ENCODE measurements around the gene OR9G1.
"Not testable (repeated sequence)": the region's sequence is repeated elsewhere in the genome, so short reads cannot be mapped to it uniquely, and the experiment has no call there.

OR9G1 gene, protein sequence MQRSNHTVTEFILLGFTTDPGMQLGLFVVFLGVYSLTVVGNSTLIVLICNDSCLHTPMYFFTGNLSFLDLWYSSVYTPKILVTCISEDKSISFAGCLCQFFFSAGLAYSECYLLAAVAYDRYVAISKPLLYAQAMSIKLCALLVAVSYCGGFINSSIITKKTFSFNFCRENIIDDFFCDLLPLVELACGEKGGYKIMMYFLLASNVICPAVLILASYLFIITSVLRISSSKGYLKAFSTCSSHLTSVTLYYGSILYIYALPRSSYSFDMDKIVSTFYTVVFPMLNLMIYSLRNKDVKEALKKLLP

DNA sequence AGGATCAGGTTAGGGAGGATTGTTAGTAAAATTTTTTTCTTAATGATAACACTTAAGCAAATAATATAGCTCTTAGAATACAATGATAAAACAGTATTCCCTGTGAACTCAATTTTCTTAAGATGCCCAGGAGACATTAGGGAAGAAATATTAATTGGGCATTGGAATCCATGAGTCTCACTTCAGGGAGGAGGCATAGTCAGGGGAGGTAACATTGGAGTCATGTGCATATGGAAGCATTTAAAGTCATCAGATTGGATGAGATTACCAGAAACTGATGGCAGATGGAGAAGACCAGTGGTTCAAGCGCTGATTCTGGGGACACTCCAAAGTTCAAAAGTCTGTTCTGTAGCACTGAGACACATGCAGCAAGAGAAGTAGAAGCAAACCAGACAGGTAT is at the start of gene OR9G1:
Gene OR9G1 (plus strand): TSS at position 301 of the 400 bp plus-strand sequence. CDS start 1,293 bp downstream, outside the sequence.
- DNase-seq, result no peak

DNA sequence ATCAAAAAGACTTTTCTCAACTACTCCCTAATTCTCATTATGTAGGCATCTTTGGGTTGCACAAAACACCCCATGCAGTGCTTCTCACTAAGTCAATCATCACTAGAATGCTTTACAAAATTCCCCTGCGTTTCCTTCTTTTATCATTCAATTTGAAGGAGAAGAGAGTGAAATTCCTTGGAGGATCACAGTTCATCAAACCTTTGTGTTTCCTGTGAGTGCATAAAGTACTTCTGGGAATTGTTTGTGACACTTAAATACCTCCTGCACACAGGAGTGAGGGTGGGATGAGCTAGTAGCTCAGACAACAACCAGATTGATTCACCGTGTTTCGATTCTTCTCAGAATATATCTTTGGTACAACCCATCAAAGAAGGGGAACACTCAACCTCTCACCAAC is 39.1 kb upstream of the OR9G1 start:
- DNase-seq, result no peak

DNA sequence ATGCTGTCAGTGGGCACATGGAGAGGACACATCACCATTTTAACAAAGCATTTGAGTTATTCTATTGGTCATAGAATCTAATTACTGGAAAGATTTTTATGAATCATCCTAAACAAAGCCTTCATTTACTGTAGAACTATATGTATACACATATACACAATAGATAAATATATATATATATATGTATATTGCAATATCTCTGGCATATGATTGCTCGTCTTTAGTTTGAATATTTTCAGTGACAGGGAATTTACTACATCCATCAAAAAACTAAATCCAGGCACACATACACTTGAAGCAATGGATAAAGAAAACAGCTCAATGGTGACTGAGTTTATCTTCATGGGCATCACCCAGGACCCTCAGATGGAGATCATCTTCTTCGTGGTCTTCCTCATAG is 35.5 kb upstream of the OR9G1 start, which contains the start of gene OR5AR1:
Gene OR5AR1 (plus strand): TSS at position 301 of the 400 bp plus-strand sequence. CDS start 0 bp downstream, at position 301.
- DNase-seq, result no peak

DNA sequence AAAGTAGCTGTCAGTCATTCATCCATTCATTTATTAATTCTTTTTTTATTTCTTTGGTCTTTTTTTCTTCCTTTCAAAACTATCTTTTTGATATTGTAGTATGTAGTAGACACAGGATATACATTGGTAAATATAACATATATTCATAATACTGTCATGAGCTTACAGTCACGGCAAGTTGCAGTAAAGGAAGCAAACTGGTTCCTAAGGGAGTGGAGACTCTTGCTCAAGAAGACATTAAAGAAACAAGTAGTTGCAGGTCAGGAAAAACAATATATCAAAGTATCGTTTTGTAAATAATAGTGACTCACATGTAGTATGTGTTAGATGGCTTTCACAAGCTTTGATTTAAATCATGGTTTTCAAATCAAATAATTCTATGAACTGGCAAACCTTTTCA is 27.9 kb upstream of the OR9G1 start:
- DNase-seq, result no peak

DNA sequence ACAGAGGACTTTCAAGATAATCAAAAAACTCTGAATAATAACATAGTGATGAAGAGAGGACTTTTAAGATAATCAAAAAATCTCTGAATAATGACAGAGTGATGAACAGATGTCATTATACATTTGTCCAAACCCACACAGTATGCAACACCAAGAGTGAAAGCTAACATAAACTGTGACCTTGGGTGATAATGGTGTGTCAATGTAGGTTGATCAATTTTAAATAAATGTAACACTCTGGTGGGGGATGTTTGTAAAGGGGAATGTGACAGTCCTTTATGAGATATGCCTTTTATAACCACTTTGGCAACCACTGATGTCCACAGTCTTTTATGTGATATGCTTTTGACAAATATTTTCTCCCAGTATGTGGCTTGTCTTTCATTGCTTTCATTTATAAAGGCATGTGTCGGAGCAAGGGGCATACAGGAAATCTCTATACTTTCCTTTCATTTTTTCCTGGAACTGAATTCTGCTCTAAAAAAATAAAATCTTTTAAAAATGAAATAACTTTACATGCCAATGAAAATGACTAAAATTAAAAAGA is 10.3 kb upstream of the OR9G1 start:
- DNase-seq, result no peak

DNA sequence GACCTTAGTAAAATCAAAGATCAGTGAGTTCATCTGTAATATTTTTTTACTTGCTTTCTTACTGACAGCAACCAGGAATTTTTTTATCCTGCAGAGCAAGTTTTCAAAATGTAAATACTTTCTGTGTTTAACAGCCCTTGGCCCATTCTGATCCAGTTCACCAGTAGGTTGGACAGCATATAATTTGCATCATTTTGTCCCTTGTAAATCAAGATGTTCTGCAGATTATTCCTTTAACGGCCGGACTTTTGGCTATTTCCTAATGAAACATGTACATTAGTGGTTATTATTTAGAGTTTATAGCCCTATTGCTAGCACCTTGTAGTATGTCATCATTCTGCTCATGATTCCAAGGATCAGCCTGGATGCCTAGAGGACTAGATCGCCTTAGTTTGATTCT is 7.7 kb upstream of the OR9G1 start:
- not testable (repeated sequence) for DNase-seq

DNA sequence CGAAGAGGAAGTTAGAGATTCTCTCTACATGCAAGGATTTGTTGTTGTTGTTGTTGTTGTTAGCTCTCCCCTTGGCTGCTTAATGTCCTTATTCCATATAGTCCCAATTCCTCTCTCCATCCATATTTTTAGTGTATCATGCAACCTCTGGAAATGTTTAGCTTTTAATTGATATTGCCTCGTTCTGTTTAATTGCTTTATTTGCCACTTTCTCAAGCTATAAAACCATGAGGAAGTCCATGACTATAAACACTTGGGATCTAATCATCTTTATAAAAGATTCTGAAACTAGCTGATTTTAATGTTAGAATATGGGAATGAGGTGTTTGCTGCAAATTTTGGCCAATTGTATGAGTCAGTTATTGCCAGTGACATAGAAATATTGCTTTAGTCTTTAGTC is 5.5 kb upstream of the OR9G1 start:
- DNase-seq, result no peak

DNA sequence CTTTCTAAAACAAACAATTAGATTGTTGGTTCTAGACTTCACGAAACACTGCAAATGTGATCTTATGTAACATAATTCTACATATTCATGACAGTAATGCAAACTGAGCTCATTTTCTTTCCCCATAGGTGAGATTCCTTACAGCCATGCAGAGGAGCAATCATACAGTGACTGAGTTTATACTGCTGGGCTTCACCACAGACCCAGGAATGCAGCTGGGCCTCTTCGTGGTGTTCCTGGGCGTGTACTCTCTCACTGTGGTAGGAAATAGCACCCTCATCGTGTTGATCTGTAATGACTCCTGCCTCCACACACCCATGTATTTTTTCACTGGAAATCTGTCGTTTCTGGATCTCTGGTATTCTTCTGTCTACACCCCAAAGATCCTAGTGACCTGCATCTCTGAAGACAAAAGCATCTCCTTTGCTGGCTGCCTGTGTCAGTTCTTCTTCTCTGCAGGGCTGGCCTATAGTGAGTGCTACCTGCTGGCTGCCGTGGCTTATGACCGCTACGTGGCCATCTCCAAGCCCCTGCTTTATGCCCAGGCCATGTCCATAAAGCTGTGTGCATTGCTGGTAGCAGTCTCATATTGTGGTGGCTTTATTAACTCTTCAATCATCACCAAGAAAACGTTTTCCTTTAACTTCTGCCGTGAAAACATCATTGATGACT is 1.5 kb downstream of the OR9G1 start:
- DNase-seq, result no peak

DNA sequence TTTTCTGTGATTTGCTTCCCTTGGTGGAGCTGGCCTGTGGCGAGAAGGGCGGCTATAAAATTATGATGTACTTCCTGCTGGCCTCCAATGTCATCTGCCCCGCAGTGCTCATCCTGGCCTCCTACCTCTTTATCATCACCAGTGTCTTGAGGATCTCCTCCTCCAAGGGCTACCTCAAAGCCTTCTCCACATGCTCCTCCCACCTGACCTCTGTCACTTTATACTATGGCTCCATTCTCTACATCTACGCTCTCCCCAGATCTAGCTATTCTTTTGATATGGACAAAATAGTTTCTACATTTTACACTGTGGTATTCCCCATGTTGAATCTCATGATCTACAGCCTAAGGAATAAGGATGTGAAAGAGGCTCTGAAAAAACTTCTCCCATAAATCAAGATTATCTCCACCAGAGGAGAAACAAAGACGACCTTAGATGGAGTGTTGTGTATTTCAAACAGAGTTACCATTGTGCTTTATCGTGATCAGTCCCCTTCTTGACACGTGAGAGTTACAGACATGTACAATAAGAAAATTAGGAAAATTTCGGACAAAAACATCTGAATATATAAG is 2.1 kb downstream of the OR9G1 start:
- DNase-seq, result no peak

DNA sequence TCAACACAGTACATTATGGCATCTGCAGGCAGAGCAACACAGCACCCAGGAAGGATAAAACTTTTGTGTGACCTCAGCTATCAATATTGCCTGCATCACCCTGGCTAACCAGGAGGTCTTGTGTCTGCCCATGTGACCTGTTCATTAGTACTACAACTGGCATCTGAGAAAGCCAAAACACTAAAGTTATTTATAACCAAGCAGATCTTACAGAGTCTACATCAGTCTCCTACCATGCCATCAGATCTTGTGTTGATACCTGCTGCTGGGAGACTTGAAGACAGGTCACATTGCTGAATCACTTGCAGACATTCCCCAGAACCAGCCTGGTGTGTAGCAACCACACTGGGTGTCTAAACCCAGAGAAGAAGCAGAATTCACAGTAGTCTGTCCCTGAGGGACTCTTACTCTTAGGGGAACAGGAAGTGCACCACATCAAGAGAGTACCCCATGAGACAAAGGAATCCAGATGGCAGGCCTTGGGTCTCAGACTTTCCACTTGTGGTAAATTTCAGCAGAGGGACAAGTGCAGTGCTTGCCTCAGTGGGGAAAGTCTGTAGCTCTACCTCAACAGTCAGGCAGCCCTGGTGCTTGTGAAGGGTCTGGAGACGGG is 7.0 kb downstream of the OR9G1 start:
- DNase-seq, result no peak

DNA sequence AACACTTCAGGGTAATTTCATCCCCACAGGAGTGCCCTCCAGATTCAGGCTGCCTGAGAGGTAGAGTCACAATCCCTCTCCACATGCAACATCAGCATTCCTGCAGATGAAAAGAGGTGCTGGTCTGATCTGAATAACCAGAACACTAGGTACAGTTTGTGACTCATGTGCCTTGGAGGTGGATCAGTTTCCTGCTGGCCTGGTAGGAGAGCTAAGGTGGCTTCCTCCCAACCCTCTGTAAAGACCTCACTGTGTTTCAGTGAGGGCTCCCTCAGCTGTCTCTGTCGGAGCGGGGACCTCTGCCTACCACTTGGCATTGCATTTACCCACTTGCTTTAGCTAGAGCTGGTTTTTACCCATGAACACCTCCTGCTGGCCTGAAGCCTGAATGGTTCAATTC is 7.6 kb downstream of the OR9G1 start:
- DNase-seq, result no peak

DNA sequence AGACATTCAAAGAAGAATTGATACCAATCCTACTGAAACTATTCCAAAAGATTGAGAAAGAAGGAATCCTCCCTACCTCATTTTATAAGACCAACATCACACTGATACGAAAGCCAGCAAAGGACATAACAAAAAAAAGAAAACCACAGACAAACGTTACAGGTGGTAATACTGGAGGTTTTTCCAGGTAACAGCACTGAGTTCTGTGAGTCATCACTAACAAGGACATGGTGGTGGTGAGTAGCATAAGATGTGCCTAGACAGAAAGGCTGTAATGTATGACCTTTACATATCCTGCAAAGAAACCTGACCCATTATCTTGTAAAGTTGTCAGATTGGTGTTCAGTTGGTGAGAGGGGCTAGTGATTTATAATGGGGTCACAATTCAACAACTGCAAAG is 15.3 kb downstream of the OR9G1 start:
- no peak for DNase-seq

DNA sequence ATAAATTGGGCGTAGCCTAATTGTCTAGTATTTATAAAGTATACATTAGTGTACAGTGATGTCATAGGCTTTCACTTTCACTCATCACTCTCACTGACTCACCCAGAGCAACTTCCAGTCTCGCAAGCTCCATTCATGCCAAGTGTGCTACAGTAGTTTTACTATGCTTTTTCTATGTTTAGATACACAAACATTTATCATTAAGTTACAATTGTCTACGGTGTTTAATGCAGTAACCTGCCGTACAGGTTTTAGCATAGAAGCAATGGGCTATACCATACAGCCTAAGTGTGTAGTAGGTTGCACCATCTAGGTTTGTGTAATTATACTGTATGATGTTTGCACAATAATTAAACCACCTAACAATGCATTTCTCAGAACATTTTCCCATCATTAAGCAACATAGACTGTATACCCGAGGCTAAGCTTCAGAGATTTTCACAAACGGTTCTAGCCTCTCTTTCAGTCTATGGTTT is 17.5 kb downstream of the OR9G1 start:
- DNase-seq, result no peak

DNA sequence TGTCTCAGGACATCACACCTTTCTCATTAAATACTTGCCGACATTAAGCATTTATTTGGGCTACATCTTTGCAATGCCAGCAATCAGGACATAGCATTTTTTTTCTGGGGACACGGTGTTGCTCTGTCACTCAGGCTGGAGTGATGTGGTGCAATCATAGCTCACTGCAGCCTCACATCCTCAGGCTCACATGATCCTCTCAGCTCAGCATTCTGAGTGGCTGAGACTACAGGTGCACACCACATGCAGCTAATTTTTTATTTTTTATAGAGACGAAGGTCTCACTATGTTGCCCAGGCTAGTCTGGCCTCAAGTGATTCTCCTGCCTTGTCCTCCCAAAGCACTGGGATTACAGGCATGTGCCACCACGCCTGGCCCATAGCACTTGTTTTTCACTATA is 21.6 kb downstream of the OR9G1 start:
- DNase-seq, result no peak

DNA sequence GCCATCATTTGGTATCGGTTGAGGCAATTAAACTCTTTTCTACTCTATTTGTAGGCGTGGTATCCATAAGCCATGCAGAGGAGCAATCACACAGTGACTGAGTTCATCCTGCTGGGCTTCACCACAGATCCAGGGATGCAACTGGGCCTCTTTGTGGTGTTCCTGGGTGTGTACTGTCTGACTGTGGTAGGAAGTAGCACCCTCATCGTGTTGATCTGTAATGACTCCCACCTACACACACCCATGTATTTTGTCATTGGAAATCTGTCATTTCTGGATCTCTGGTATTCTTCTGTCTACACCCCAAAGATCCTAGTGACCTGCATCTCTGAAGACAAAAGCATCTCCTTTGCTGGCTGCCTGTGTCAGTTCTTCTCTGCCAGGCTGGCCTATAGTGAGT is 41.2 kb downstream of the OR9G1 start:
- DNase-seq, result no peak

DNA sequence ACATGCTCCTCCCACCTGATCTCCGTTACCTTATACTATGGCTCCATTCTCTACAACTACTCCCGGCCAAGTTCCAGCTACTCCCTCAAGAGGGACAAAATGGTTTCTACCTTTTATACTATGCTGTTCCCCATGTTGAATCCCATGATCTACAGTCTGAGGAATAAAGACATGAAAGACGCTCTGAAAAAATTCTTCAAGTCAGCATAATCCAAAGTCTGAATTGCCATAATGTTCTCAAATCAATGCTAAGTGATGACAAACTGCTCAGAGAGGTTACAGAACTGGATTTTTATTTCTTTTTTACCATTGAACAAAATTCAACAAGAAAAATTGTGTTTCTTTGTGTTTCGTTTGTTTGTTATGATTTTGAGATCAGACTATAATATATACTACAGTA is 42.0 kb downstream of the OR9G1 start:
- no peak for DNase-seq

DNA sequence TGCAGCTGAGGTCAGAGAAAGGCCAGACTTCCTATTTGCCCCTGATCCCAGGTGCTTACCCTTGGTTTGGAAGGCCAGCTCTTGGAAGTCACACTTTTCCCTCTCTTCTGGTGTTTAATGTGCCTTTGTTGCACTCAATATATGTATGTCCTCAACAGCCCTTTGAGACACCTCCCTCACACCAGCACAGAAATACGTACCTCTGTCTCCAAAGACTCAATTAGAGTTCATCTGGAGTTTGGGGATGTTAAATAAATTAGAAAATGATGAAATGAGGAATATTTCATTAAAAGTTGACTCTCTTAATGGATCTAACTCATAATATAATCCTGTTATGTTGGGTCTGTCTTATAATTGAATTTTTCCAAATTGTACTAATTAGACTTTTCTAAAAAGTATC is 49.7 kb downstream of the OR9G1 start, which contains the start of gene OR9G4:
Gene OR9G4 (minus strand): TSS at position 101 of the 400 bp plus-strand sequence. CDS start 4,931 bp downstream, outside the sequence.
- no peak for DNase-seq

DNA sequence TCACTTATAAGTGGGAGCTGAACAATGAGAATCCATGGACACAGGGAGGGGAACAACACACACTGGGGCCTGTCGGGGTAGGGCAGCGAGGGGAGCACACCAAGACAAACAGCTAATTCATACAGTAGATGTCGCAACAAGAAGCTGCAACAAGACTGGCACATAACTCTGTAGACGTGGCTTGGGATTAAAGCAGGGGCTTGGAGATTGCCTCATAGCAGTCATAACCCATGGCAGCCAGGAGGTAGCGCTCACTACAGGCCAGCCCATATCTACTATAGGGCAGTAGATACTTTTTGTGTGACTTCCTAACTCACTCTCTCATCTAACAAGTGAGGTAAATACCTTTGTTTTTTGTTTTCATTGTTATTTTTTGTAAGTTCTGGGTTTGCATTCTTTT is 51.3 kb downstream of the OR9G1 start:
- DNase-seq, result no peak

DNA sequence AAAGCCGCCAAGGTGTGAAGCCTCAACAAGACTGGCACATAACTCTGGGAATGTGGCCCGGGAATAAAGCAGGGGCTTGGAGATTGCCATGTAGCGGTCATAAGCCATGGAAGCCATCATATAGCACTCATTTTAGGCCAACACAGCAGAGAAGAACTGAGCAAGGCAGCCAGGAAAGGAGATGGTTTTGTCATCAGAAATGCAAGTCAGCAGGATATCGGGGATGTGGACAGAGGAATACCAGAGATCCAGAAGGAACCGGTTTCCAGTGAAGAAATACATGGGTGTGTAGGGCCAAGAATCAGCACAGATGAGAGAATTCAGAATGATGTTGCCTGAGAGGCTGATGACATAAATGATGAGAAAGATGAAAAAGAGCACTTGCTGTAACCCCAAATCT is 52.6 kb downstream of the OR9G1 start:
- no peak for DNase-seq

Data from CD4-positive, alpha-beta T cell treated with Interferon gamma for 1 hour (primary cell).